Glutamatergic neuron (in vitro differentiated cells): ENCODE data around the gene FSTL4. TPM values are rescaled to one million over a fixed set of nuclear protein-coding genes. Genes with fewer than 3 reads are reported as not detected.

Experiments used
- DNase-seq: peaks from one replicate; pipeline ENCODE4 v3.0.0; 2022
- H3K27ac Mint-ChIP-seq: one replicate; pipeline ENCODE4 v1.8.0; 2020; ENCODE audit warnings: mild to moderate bottlenecking, mixed read lengths, inconsistent platforms; ENCODE audit not compliant: unreplicated experiment
- H3K27me3 Mint-ChIP-seq: one replicate; pipeline ENCODE4 v1.8.0; 2020; ENCODE audit warnings: mild to moderate bottlenecking, moderate library complexity, mixed read lengths, inconsistent platforms; ENCODE audit not compliant: unreplicated experiment
- H3K36me3 Mint-ChIP-seq: one replicate; pipeline ENCODE4 v1.8.0; 2020; ENCODE audit warnings: mild to moderate bottlenecking, mixed read lengths, inconsistent platforms; ENCODE audit not compliant: unreplicated experiment
- H3K4me1 Mint-ChIP-seq: one replicate; pipeline ENCODE4 v1.8.0; 2020; ENCODE audit warnings: mild to moderate bottlenecking, low read depth, mixed read lengths, inconsistent platforms; ENCODE audit not compliant: unreplicated experiment
- H3K4me3 Mint-ChIP-seq: one replicate; pipeline ENCODE4 v1.8.0; 2020; ENCODE audit warnings: mild to moderate bottlenecking, mixed read lengths, inconsistent platforms; ENCODE audit not compliant: unreplicated experiment
- H3K9me3 Mint-ChIP-seq: one replicate; pipeline ENCODE4 v1.8.0; 2020; ENCODE audit warnings: mild to moderate bottlenecking, moderate library complexity, mixed read lengths, inconsistent platforms; ENCODE audit not compliant: unreplicated experiment
- CTCF ChIP-seq: fragments of 200-600 bp; sonication (generic); IDR thresholded peaks from one replicate; pipeline ENCODE4 v1.5.0; 2021; ENCODE audit not compliant: partially characterized antibody, unreplicated experiment
- total RNA-seq: library from RNA; stranded (reverse); fragmentation: NEBNext Ultra II Directional; extraction: Animal tissue kit (Norgen Biotek cat#: 25700); gene quantifications from one replicate; pipeline ENCODE4 v1.2.1, GENCODE V29; 2021; ENCODE audit not compliant: unreplicated experiment

Gene FSTL4
- total RNA-seq, 1 donor from 2014 or later, result 29.0 TPM

- no peak for DNase-seq
- no peaks in the 10 kb centered on the region for H3K4me1 Mint-ChIP-seq
- peaks cover 4% of the 10 kb centered on the region for H3K9me3 Mint-ChIP-seq
- H3K36me3 Mint-ChIP-seq, result peaks cover 18% of the 10 kb centered on the region
- no peak overlapping the region for H3K4me3 Mint-ChIP-seq
- no peak for TF ChIP-seq CTCF
- H3K27ac Mint-ChIP-seq, result no peak overlapping the region
- peaks cover 2% of the 10 kb centered on the region for H3K27me3 Mint-ChIP-seq
Measured at GRCh38 chr5:133236541-133236951, 375.8 kb downstream of the FSTL4 start.

- H3K27ac Mint-ChIP-seq, result no peak overlapping the region
- no peak for DNase-seq
Measured at GRCh38 chr5:133235696-133236426, 376.5 kb downstream of the FSTL4 start.

GRCh38 chr5:133234911-133235310, 377.4 kb downstream of the FSTL4 start:
- H3K27ac Mint-ChIP-seq, result no peak overlapping the region
- peaks cover 2% of the 10 kb centered on the region for H3K27me3 Mint-ChIP-seq
- no peak for DNase-seq
- no peak for TF ChIP-seq CTCF
- H3K4me3 Mint-ChIP-seq, result no peak overlapping the region
- H3K36me3 Mint-ChIP-seq, result peaks cover 17% of the 10 kb centered on the region
- H3K9me3 Mint-ChIP-seq, result peaks cover 4% of the 10 kb centered on the region
- no peaks in the 10 kb centered on the region for H3K4me1 Mint-ChIP-seq

More at GRCh38 chr5:133235696-133236426, 376.5 kb downstream of the FSTL4 start:
- Mint-ChIP-seq H3K36me3 (peaks cover 18% of the 10 kb centered on the region), H3K9me3 (peaks cover 4% of the 10 kb centered on the region), H3K4me3 (no peak overlapping the region), H3K27me3 (peaks cover 2% of the 10 kb centered on the region), H3K4me1 (no peaks in the 10 kb centered on the region)
- no peak for TF ChIP-seq CTCF

- no peak overlapping the region for H3K4me3 Mint-ChIP-seq
- peaks cover 11% of the 10 kb centered on the region for H3K36me3 Mint-ChIP-seq
- TF ChIP-seq CTCF, result no peak
- H3K4me1 Mint-ChIP-seq, result no peaks in the 10 kb centered on the region
- no peak for DNase-seq
- H3K27me3 Mint-ChIP-seq, result peaks cover 2% of the 10 kb centered on the region
- peaks cover 6% of the 10 kb centered on the region for H3K9me3 Mint-ChIP-seq
- no peak overlapping the region for H3K27ac Mint-ChIP-seq
Measured at GRCh38 chr5:133234273-133234672, 378.1 kb downstream of the FSTL4 start.

- peaks cover 6% of the 10 kb centered on the region for H3K9me3 Mint-ChIP-seq
- H3K36me3 Mint-ChIP-seq, result peaks cover 11% of the 10 kb centered on the region
- no peak overlapping the region for H3K27ac Mint-ChIP-seq
- DNase-seq, result no peak
- no peak for TF ChIP-seq CTCF
- peaks cover 2% of the 10 kb centered on the region for H3K27me3 Mint-ChIP-seq
- H3K4me1 Mint-ChIP-seq, result no peaks in the 10 kb centered on the region
- no peak overlapping the region for H3K4me3 Mint-ChIP-seq
Measured at GRCh38 chr5:133233616-133234015, 378.7 kb downstream of the FSTL4 start.
